Measurements from ENCODE around the gene RREB1.

DNA sequence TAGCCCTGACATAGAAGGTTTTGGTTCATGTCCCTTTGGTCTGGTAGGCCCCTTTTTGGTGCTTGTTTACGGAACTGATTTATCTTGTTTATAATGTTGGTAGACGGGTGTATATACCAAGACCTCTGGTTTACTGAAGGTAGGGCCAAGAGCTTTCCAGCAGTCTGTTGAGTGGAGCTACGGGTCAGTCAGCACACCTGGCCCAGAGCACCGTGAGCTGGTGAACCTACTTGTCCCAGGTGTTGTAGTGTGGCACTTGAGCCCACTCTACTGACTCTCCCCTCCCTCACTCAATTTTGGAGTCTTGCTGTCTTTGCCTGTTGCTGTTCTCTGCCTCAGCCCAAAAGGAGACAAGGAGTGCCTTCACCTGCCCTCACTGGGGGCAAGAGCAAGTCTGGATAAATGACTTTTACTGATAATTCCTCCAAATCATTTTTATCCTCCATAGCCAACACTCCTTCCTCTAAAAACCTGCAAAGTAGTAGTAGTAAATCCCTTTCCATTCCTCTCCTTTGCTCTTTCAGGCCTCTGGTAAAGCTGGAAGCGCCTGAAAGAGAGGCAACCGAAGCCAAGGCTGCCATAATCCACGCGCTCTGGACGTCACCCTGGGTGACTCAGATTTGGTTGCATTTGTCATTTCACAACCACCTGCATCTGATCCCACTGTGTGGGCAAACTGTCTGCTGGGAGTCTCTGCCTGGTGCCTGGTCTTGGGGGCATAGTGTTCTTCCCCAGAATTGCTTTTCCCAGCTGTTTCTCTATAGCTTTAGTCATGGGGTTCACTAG is 22.2 kb downstream of the RREB1 start:
- TF ChIP-seq, protein P1, sequence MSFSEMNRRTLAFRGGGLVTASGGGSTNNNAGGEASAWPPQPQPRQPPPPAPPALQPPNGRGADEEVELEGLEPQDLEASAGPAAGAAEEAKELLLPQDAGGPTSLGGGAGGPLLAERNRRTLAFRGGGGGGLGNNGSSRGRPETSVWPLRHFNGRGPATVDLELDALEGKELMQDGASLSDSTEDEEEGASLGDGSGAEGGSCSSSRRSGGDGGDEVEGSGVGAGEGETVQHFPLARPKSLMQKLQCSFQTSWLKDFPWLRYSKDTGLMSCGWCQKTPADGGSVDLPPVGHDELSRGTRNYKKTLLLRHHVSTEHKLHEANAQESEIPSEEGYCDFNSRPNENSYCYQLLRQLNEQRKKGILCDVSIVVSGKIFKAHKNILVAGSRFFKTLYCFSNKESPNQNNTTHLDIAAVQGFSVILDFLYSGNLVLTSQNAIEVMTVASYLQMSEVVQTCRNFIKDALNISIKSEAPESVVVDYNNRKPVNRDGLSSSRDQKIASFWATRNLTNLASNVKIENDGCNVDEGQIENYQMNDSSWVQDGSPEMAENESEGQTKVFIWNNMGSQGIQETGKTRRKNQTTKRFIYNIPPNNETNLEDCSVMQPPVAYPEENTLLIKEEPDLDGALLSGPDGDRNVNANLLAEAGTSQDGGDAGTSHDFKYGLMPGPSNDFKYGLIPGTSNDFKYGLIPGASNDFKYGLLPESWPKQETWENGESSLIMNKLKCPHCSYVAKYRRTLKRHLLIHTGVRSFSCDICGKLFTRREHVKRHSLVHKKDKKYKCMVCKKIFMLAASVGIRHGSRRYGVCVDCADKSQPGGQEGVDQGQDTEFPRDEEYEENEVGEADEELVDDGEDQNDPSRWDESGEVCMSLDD (tag by site-specific recombination; IDR thresholded peaks at IDR 0.05): no peak
- TF ChIP-seq, protein P2, sequence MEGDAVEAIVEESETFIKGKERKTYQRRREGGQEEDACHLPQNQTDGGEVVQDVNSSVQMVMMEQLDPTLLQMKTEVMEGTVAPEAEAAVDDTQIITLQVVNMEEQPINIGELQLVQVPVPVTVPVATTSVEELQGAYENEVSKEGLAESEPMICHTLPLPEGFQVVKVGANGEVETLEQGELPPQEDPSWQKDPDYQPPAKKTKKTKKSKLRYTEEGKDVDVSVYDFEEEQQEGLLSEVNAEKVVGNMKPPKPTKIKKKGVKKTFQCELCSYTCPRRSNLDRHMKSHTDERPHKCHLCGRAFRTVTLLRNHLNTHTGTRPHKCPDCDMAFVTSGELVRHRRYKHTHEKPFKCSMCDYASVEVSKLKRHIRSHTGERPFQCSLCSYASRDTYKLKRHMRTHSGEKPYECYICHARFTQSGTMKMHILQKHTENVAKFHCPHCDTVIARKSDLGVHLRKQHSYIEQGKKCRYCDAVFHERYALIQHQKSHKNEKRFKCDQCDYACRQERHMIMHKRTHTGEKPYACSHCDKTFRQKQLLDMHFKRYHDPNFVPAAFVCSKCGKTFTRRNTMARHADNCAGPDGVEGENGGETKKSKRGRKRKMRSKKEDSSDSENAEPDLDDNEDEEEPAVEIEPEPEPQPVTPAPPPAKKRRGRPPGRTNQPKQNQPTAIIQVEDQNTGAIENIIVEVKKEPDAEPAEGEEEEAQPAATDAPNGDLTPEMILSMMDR (tag by site-specific recombination; IDR thresholded peaks at IDR 0.05): no peak
- TF ChIP-seq, protein P3, sequence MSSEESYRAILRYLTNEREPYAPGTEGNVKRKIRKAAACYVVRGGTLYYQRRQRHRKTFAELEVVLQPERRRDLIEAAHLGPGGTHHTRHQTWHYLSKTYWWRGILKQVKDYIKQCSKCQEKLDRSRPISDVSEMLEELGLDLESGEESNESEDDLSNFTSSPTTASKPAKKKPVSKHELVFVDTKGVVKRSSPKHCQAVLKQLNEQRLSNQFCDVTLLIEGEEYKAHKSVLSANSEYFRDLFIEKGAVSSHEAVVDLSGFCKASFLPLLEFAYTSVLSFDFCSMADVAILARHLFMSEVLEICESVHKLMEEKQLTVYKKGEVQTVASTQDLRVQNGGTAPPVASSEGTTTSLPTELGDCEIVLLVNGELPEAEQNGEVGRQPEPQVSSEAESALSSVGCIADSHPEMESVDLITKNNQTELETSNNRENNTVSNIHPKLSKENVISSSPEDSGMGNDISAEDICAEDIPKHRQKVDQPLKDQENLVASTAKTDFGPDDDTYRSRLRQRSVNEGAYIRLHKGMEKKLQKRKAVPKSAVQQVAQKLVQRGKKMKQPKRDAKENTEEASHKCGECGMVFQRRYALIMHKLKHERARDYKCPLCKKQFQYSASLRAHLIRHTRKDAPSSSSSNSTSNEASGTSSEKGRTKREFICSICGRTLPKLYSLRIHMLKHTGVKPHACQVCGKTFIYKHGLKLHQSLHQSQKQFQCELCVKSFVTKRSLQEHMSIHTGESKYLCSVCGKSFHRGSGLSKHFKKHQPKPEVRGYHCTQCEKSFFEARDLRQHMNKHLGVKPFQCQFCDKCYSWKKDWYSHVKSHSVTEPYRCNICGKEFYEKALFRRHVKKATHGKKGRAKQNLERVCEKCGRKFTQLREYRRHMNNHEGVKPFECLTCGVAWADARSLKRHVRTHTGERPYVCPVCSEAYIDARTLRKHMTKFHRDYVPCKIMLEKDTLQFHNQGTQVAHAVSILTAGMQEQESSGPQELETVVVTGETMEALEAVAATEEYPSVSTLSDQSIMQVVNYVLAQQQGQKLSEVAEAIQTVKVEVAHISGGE (tag by site-specific recombination; conservative IDR thresholded peaks at IDR 0.05; ENCODE audit: low read depth): no peak
- TF ChIP-seq ZNF274 (IDR thresholded peaks at IDR 0.05; ENCODE audit: low read length) (no peak), ZNF274 (tag by site-specific recombination; IDR thresholded peaks at IDR 0.05; ENCODE audit: borderline replicate concordance) (no peak), ZEB2 (tag by site-specific recombination; IDR thresholded peaks at IDR 0.05) (no peak), ZBTB17 (tag by site-specific recombination; IDR thresholded peaks at IDR 0.05) (no peak)
- TF ChIP-seq, protein P4, sequence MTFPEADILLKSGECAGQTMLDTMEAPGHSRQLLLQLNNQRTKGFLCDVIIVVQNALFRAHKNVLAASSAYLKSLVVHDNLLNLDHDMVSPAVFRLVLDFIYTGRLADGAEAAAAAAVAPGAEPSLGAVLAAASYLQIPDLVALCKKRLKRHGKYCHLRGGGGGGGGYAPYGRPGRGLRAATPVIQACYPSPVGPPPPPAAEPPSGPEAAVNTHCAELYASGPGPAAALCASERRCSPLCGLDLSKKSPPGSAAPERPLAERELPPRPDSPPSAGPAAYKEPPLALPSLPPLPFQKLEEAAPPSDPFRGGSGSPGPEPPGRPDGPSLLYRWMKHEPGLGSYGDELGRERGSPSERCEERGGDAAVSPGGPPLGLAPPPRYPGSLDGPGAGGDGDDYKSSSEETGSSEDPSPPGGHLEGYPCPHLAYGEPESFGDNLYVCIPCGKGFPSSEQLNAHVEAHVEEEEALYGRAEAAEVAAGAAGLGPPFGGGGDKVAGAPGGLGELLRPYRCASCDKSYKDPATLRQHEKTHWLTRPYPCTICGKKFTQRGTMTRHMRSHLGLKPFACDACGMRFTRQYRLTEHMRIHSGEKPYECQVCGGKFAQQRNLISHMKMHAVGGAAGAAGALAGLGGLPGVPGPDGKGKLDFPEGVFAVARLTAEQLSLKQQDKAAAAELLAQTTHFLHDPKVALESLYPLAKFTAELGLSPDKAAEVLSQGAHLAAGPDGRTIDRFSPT (tag by site-specific recombination; IDR thresholded peaks at IDR 0.05): no peak
- TF ChIP-seq, protein P5, sequence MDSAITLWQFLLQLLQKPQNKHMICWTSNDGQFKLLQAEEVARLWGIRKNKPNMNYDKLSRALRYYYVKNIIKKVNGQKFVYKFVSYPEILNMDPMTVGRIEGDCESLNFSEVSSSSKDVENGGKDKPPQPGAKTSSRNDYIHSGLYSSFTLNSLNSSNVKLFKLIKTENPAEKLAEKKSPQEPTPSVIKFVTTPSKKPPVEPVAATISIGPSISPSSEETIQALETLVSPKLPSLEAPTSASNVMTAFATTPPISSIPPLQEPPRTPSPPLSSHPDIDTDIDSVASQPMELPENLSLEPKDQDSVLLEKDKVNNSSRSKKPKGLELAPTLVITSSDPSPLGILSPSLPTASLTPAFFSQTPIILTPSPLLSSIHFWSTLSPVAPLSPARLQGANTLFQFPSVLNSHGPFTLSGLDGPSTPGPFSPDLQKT (IDR thresholded peaks at IDR 0.05; ENCODE audit: borderline replicate concordance, low read depth, low read length): no peak
- TF ChIP-seq, protein P6, sequence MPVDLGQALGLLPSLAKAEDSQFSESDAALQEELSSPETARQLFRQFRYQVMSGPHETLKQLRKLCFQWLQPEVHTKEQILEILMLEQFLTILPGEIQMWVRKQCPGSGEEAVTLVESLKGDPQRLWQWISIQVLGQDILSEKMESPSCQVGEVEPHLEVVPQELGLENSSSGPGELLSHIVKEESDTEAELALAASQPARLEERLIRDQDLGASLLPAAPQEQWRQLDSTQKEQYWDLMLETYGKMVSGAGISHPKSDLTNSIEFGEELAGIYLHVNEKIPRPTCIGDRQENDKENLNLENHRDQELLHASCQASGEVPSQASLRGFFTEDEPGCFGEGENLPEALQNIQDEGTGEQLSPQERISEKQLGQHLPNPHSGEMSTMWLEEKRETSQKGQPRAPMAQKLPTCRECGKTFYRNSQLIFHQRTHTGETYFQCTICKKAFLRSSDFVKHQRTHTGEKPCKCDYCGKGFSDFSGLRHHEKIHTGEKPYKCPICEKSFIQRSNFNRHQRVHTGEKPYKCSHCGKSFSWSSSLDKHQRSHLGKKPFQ (tag by site-specific recombination; IDR thresholded peaks at IDR 0.05): no peak
- TF ChIP-seq, protein P7, sequence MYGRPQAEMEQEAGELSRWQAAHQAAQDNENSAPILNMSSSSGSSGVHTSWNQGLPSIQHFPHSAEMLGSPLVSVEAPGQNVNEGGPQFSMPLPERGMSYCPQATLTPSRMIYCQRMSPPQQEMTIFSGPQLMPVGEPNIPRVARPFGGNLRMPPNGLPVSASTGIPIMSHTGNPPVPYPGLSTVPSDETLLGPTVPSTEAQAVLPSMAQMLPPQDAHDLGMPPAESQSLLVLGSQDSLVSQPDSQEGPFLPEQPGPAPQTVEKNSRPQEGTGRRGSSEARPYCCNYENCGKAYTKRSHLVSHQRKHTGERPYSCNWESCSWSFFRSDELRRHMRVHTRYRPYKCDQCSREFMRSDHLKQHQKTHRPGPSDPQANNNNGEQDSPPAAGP (tag by site-specific recombination; IDR thresholded peaks at IDR 0.05): no peak
